ENCODE measurements around the gene CCSER1.
A peak's percentile ranks its signal among the peaks of the same experiment; 100 is the strongest.
"Not testable (repeated sequence)": the region's sequence is repeated elsewhere in the genome, so short reads cannot be mapped to it uniquely, and the experiment has no call there.

CCSER1 gene

GRCh38 chr4:90403781-90404180 lies 276.6 kb downstream of the CCSER1 start:
- peaks cover 5 to 14% of the 10 kb centered on the region in 2 donors for H3K9me3 Mint-ChIP-seq

GRCh38 chr4:90407897-90408296 lies 280.7 kb downstream of the CCSER1 start:
- H3K4me3 Mint-ChIP-seq, DNase-seq, H3K27me3 Mint-ChIP-seq, H3K27ac Mint-ChIP-seq, H3K4me1 Mint-ChIP-seq, ATAC-seq: not testable (repeated sequence)
- H3K9me3 Mint-ChIP-seq = peaks cover 14 to 20% of the 10 kb centered on the region in 2 donors

More at GRCh38 chr4:90403781-90404180, 276.6 kb downstream of the CCSER1 start:
- no peak for ATAC-seq
- no peak overlapping the region for H3K27ac Mint-ChIP-seq
- DNase-seq = no peak
- H3K27me3 Mint-ChIP-seq = no peaks in the 10 kb centered on the region
- no peak overlapping the region for H3K4me3 Mint-ChIP-seq
- no peaks in the 10 kb centered on the region for H3K4me1 Mint-ChIP-seq

GRCh38 chr4:90412786-90413185 lies 285.6 kb downstream of the CCSER1 start:
- not testable (repeated sequence) for H3K4me1 Mint-ChIP-seq, ATAC-seq, H3K4me3 Mint-ChIP-seq, DNase-seq, H3K27me3 Mint-ChIP-seq, H3K27ac Mint-ChIP-seq
- H3K9me3 Mint-ChIP-seq = peaks cover 0 to 16% of the 10 kb centered on the region in 2 donors

GRCh38 chr4:90415116-90415515 lies 287.9 kb downstream of the CCSER1 start:
- Mint-ChIP-seq H3K9me3 (peaks cover 0 to 11% of the 10 kb centered on the region in 2 donors), H3K27ac (no peak overlapping the region), H3K4me3 (no peak overlapping the region), H3K27me3 (no peaks in the 10 kb centered on the region), H3K4me1 (no peaks in the 10 kb centered on the region)
- no peak for DNase-seq
- no peak for ATAC-seq

- H3K27me3 Mint-ChIP-seq = no peaks in the 10 kb centered on the region
- ATAC-seq (peak; percentile 42), DNase-seq (no peak)
- H3K9me3 Mint-ChIP-seq = no peaks in the 10 kb centered on the region
- no peak overlapping the region for H3K4me3 Mint-ChIP-seq
- H3K4me1 Mint-ChIP-seq = no peaks in the 10 kb centered on the region
- H3K27ac Mint-ChIP-seq = no peak overlapping the region
Observed at GRCh38 chr4:90419124-90419711, 292.0 kb downstream of the CCSER1 start.

GRCh38 chr4:90421161-90421560 lies 294.0 kb downstream of the CCSER1 start:
- Mint-ChIP-seq H3K4me1 (no peaks in the 10 kb centered on the region), H3K9me3 (no peaks in the 10 kb centered on the region), H3K27me3 (no peaks in the 10 kb centered on the region), H3K4me3 (no peak overlapping the region), H3K27ac (peak overlapping the region in 1 of 2 donors; percentile 70)
- ATAC-seq (no peak), DNase-seq (no peak)

- no peak for DNase-seq
- Mint-ChIP-seq H3K9me3 (no peaks in the 10 kb centered on the region), H3K4me1 (no peaks in the 10 kb centered on the region), H3K27ac (no peak overlapping the region), H3K4me3 (no peak overlapping the region), H3K27me3 (no peaks in the 10 kb centered on the region)
- ATAC-seq = no peak
Observed at GRCh38 chr4:90425893-90426292, 298.7 kb downstream of the CCSER1 start.

- Mint-ChIP-seq H3K4me3 (no peak overlapping the region), H3K27ac (no peak overlapping the region), H3K4me1 (no peaks in the 10 kb centered on the region), H3K9me3 (no peaks in the 10 kb centered on the region), H3K27me3 (no peaks in the 10 kb centered on the region)
- ATAC-seq = no peak
- DNase-seq = no peak
Observed at GRCh38 chr4:90438522-90438921, 311.3 kb downstream of the CCSER1 start.

GRCh38 chr4:90441770-90442169 lies 314.6 kb downstream of the CCSER1 start:
- H3K9me3 Mint-ChIP-seq = no peaks in the 10 kb centered on the region
- no peak overlapping the region for H3K27ac Mint-ChIP-seq
- no peaks in the 10 kb centered on the region for H3K27me3 Mint-ChIP-seq
- no peaks in the 10 kb centered on the region for H3K4me1 Mint-ChIP-seq
- no peak for ATAC-seq
- H3K4me3 Mint-ChIP-seq = no peak overlapping the region
- DNase-seq = no peak

GRCh38 chr4:90442619-90443018 lies 315.4 kb downstream of the CCSER1 start:
- Mint-ChIP-seq H3K27me3 (no peaks in the 10 kb centered on the region), H3K4me1 (no peaks in the 10 kb centered on the region), H3K27ac (no peak overlapping the region), H3K4me3 (no peak overlapping the region), H3K9me3 (no peaks in the 10 kb centered on the region)
- no peak for ATAC-seq
- no peak for DNase-seq

- H3K27ac Mint-ChIP-seq = no peak overlapping the region
- H3K4me1 Mint-ChIP-seq = no peaks in the 10 kb centered on the region
- H3K4me3 Mint-ChIP-seq = no peak overlapping the region
- H3K9me3 Mint-ChIP-seq = no peaks in the 10 kb centered on the region
- H3K27me3 Mint-ChIP-seq = no peaks in the 10 kb centered on the region
- no peak for ATAC-seq
- no peak for DNase-seq
Observed at GRCh38 chr4:90443231-90443630, 316.0 kb downstream of the CCSER1 start.

GRCh38 chr4:90444904-90445303 lies 317.7 kb downstream of the CCSER1 start:
- Mint-ChIP-seq H3K4me1 (no peaks in the 10 kb centered on the region), H3K9me3 (peaks cover 0 to 7% of the 10 kb centered on the region in 2 donors), H3K4me3 (no peak overlapping the region), H3K27me3 (no peaks in the 10 kb centered on the region), H3K27ac (no peak overlapping the region)
- ATAC-seq (no peak), DNase-seq (no peak)

- Mint-ChIP-seq H3K27ac (no peak overlapping the region), H3K4me3 (no peak overlapping the region)
- no peak for ATAC-seq
Observed at GRCh38 chr4:90445380-90445779, 318.2 kb downstream of the CCSER1 start.

GRCh38 chr4:90449626-90450025 lies 322.4 kb downstream of the CCSER1 start:
- ATAC-seq (no peak), DNase-seq (no peak)
- H3K27ac Mint-ChIP-seq = peak overlapping the region in 1 of 2 donors; percentile 27
- H3K4me3 Mint-ChIP-seq = no peak overlapping the region
- no peaks in the 10 kb centered on the region for H3K27me3 Mint-ChIP-seq
- no peaks in the 10 kb centered on the region for H3K4me1 Mint-ChIP-seq
- H3K9me3 Mint-ChIP-seq = peaks cover 0 to 13% of the 10 kb centered on the region in 2 donors

More at GRCh38 chr4:90445380-90445779, 318.2 kb downstream of the CCSER1 start:
- Mint-ChIP-seq H3K9me3 (peaks cover 0 to 11% of the 10 kb centered on the region in 2 donors), H3K27me3 (no peaks in the 10 kb centered on the region), H3K4me1 (no peaks in the 10 kb centered on the region)
- DNase-seq = no peak

- Mint-ChIP-seq H3K9me3 (peaks cover 0 to 28% of the 10 kb centered on the region in 2 donors), H3K4me1 (no peaks in the 10 kb centered on the region), H3K4me3 (no peak overlapping the region), H3K27me3 (no peaks in the 10 kb centered on the region), H3K27ac (no peak overlapping the region)
- DNase-seq (no peak), ATAC-seq (peak; percentile 20)
Observed at GRCh38 chr4:90456891-90457290, 329.7 kb downstream of the CCSER1 start.

- H3K4me1 Mint-ChIP-seq = no peaks in the 10 kb centered on the region
- no peak overlapping the region for H3K4me3 Mint-ChIP-seq
- H3K9me3 Mint-ChIP-seq = peaks cover 0 to 28% of the 10 kb centered on the region in 2 donors
- no peak for DNase-seq
- H3K27me3 Mint-ChIP-seq = no peaks in the 10 kb centered on the region
- ATAC-seq = no peak
- no peak overlapping the region for H3K27ac Mint-ChIP-seq
Observed at GRCh38 chr4:90457817-90458216, 330.6 kb downstream of the CCSER1 start.

GRCh38 chr4:90458576-90458975 lies 331.4 kb downstream of the CCSER1 start:
- ATAC-seq (no peak), DNase-seq (no peak)
- Mint-ChIP-seq H3K27me3 (no peaks in the 10 kb centered on the region), H3K4me1 (no peaks in the 10 kb centered on the region), H3K27ac (no peak overlapping the region), H3K4me3 (no peak overlapping the region), H3K9me3 (peaks cover 0 to 28% of the 10 kb centered on the region in 2 donors)
